ENCODE data around the gene WDR75. TPM values are rescaled to one million over a fixed set of nuclear protein-coding genes. Genes with fewer than 3 reads are reported as not detected.
A peak's percentile ranks its signal among the peaks of the same experiment; 100 is the strongest.

Gene WDR75
- total and polyA plus RNA-seq, 9 of the 15 experiments (the other 6 are each of a cell fraction or from before 2014, with no cell fraction given) = 50.9 to 111 (median 76.4) TPM

- TF ChIP-seq ZHX1 (conservative IDR thresholded peaks at IDR 0.05; ENCODE audit: low read length) (no peak), MTA3 (IDR thresholded peaks at IDR 0.05; ENCODE audit: borderline replicate concordance) (no peak), FOXO4 (CRISPR knock-in tag; IDR thresholded peaks at IDR 0.05) (no peak), CREBBP (IDR thresholded peaks at IDR 0.05; ENCODE audit: low read depth, low read length) (no peak)
Observed at GRCh38 chr2:189486237-189486770, 45.0 kb downstream of the WDR75 start (continued).

GRCh38 chr2:189487283-189488007 is 46.2 kb downstream of the WDR75 start:
- intact Hi-C loops (cut with micrococcal nuclease) (no loop called here), in situ Hi-C loops (cut with MboI) (loop anchor here (10.0 to 25.0 kb wide), 2 partner anchors 147 to 575 kb away; partner anchors contain the start of gene MSTN)
- ChIA-PET CTCF (ENCODE audit: low intra/inter-chr PET ratio) (no interaction called here), POLR2A (interaction anchor here (0.6 kb wide), 2 partner anchors 23 to 296 kb away, joined by 3 read pairs; no protein-coding TSS in a partner anchor)
- DNase-seq (ENCODE audit: extremely low read depth in 1 of 4, low spot score in 3 of 4) (no peak), ATAC-seq (no peak), FAIRE-seq (no peak)
- Histone ChIP-seq H3K4me2 (ENCODE audit: insufficient read depth, low read length) (no peak overlapping the region), H3K4me1 (replicated peaks in 1 of 2; ENCODE audit: control insufficient read depth in 2 of 2, insufficient read depth in 2 of 2, low read length in 2 of 2) (no peaks in the 10 kb centered on the region; a peak in 2 of 5 replicates), H3K79me2 (ENCODE audit: control insufficient read depth, insufficient read depth, low read length) (no peaks in the 10 kb centered on the region), H3K4me3 (no peak overlapping the region), H3K27me3 (ENCODE audit: control insufficient read depth in 2 of 2, insufficient read depth in 2 of 2, low read length in 2 of 2) (no peaks in the 10 kb centered on the region), H4K20me1 (replicated peaks; ENCODE audit: control insufficient read depth, insufficient read depth, low read length) (no peaks in the 10 kb centered on the region), H3K9me3 (replicated peaks; ENCODE audit: control insufficient read depth, insufficient read depth, low read depth, low read length) (no peaks in the 10 kb centered on the region), H3K36me3 (ENCODE audit: control insufficient read depth, insufficient read depth, low read length) (no peaks in the 10 kb centered on the region), H2AFZ (ENCODE audit: low read depth, low read length) (0 out of 2 replicates have a peak overlapping the region, but pooled peaks have one; percentile 40), H3K9ac (ENCODE audit: insufficient read depth in 1 of 2, low read depth in 2 of 2, low read length in 2 of 2) (no peak overlapping the region), H3K9me1 (ENCODE audit: control insufficient read depth, insufficient read depth, low read length) (no peaks in the 10 kb centered on the region), H3K27ac (ENCODE audit: extremely low read depth, low read depth, low read length) (no peak overlapping the region)
- TF ChIP-seq ZFP1 (CRISPR knock-in tag; IDR thresholded peaks at IDR 0.05) = no peak
- TF ChIP-seq ZBTB12 (CRISPR knock-in tag; IDR thresholded peaks at IDR 0.05) = no peak
- no peak for TF ChIP-seq ZNF134 (CRISPR knock-in tag; conservative IDR thresholded peaks at IDR 0.05)
- TF ChIP-seq BRD4 (IDR thresholded peaks at IDR 0.05) = no peak
- no TSS peak for BruUV-seq (replicated peaks)
- WGBS (ENCODE audit: insufficient coverage, low coverage, missing lambda C conversion rate) = 11% methylated on average over 2 of the region's 2 CpGs
